WERI-Rb-1 (cell line): Measurements from ENCODE around the gene KCNH3.
A peak's percentile ranks its signal among the peaks of the same experiment; 100 is the strongest.

Source experiments
- DNase-seq: peaks from one replicate; pipeline ENCODE4 v3.0.0-alpha.2; 2020
- H3K27ac ChIP-seq: fragments of 250-450 bp; sonication (Bioruptor Pico); 2 replicates; pipeline ENCODE4 v1.5.1; 2020; ENCODE audit warnings: mild to moderate bottlenecking, moderate library complexity
- H3K27me3 ChIP-seq: fragments of 250-450 bp; sonication (Bioruptor Pico); 2 replicates; pipeline ENCODE4 v1.5.1; 2021; ENCODE audit warnings: mild to moderate bottlenecking, low read depth, moderate library complexity; ENCODE audit not compliant: insufficient read depth, severe bottlenecking
- H3K36me3 ChIP-seq: fragments of 250-450 bp; sonication (Bioruptor Pico); 2 replicates; pipeline ENCODE4 v1.5.1; 2020; ENCODE audit warnings: mild to moderate bottlenecking, moderate library complexity
- H3K4me3 ChIP-seq: 2 replicates; pipeline ENCODE4 v1.5.1; 2011; ENCODE audit warnings: low read depth, mild to moderate bottlenecking, control low read depth, low read length
- H3K9me3 ChIP-seq: fragments of 250-450 bp; sonication (Bioruptor Pico); 2 replicates; pipeline ENCODE4 v1.5.1; 2021; ENCODE audit warnings: mild to moderate bottlenecking, moderate library complexity; ENCODE audit not compliant: severe bottlenecking
- CTCF ChIP-seq: IDR thresholded peaks from 2 replicates; pipeline ENCODE4 v1.5.1; 2011; ENCODE audit warnings: low read depth, mild to moderate bottlenecking, control low read depth, inconsistent platforms, low read length

Gene KCNH3

DNA sequence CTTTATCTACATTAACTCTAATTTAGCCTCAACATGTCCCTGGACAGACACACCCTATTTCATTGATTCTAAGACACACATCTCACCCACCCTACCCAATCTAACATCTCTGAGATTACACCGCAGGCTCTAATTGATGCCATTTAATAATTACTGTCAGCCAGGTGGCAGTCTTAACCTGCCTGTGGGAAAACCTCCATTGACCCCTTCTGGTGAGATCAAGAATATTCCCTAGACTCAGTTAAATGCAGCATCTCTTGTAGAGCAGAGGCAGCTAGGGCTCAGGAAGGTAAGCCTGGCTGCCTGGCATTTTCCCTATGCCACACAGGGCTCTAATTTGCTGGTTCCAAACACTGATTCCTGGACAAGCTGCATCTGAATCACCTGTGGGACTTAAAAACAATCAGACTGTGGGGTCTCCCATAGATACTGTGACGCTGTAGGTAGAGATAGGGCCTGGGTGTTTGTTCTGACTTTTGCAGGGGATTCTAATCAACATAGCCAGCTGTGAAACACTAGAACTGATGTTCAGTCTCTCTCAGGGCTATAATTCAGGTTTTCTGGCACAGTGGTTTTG is 14.8 kb downstream of the KCNH3 start:
- Histone ChIP-seq H3K27ac (no peak overlapping the region), H3K4me3 (no peak overlapping the region), H3K27me3 (no peaks in the 10 kb centered on the region), H3K36me3 (peaks cover 27% of the 10 kb centered on the region), H3K9me3 (no peaks in the 10 kb centered on the region)
- peak; percentile 67 for TF ChIP-seq CTCF
- DNase-seq, result peak; percentile 48

- Histone ChIP-seq H3K9me3 (no peaks in the 10 kb centered on the region), H3K27ac (no peak overlapping the region), H3K27me3 (no peaks in the 10 kb centered on the region), H3K36me3 (peaks cover 33% of the 10 kb centered on the region), H3K4me3 (no peak overlapping the region)
- TF ChIP-seq CTCF, result no peak
- DNase-seq, result no peak
Observed at GRCh38 chr12:49554266-49554665, 15.4 kb downstream of the KCNH3 start.

DNA sequence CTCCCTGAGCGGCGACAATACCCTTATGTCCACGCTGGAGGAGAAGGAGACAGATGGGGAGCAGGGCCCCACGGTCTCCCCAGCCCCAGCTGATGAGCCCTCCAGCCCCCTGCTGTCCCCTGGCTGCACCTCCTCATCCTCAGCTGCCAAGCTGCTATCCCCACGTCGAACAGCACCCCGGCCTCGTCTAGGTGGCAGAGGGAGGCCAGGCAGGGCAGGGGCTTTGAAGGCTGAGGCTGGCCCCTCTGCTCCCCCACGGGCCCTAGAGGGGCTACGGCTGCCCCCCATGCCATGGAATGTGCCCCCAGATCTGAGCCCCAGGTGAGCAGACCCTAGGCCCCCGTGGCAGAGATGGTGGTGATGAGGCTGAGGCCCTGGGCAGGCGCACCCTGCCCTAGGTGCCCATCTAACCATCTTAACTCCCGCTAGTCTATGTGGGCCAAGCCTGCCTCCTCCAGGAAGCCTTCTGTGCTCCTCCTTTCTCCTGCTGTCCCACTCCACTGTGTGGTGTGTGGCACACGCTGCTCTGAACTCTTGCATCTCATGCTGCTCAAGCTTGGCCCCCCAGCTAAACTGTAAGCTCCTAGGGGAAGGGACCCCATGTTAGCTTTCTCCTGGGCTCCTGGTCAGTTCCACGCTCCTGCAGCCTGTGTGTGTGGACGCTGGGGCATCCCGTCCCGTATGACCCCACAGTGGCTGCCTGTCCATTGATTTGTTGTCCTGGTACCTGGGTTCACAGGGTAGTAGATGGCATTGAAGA is 17.0 kb downstream of the KCNH3 start:
- TF ChIP-seq CTCF, result no peak
- Histone ChIP-seq H3K36me3 (peaks cover 46% of the 10 kb centered on the region), H3K27ac (no peak overlapping the region), H3K4me3 (no peak overlapping the region), H3K27me3 (no peaks in the 10 kb centered on the region), H3K9me3 (no peaks in the 10 kb centered on the region)
- no peak for DNase-seq

- Histone ChIP-seq H3K9me3 (no peaks in the 10 kb centered on the region), H3K36me3 (peaks cover 54% of the 10 kb centered on the region), H3K4me3 (no peak overlapping the region), H3K27me3 (no peaks in the 10 kb centered on the region), H3K27ac (no peak overlapping the region)
- TF ChIP-seq CTCF, result no peak
- DNase-seq, result no peak
Observed at GRCh38 chr12:49556391-49557186, 17.8 kb downstream of the KCNH3 start.

GRCh38 chr12:49557187-49557916 is 18.5 kb downstream of the KCNH3 start:
- Histone ChIP-seq H3K4me3 (no peak overlapping the region), H3K27me3 (no peaks in the 10 kb centered on the region), H3K9me3 (no peaks in the 10 kb centered on the region), H3K27ac (no peak overlapping the region), H3K36me3 (peaks cover 62% of the 10 kb centered on the region)
- TF ChIP-seq CTCF, result no peak
- DNase-seq, result no peak
